Measurements from ENCODE around the gene OTOL1.

DNA sequence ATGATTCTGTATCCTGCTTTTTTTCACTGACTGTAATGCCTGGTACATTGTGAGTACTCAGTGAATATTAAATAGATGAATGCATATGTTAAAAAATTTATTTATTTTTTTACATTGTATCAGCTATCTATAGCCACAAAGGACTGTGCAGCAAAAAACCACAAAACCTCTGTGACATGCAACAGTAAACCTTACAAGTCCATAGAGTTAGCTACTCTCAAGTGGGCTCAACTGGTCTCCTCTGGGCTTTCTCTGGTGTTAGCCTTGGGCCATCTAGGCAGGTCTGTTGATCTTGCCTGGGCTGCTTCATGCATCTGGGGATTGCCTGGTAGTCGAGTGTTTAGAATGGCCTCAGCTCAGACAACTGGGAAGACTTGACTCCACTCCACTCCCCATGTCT, 35.3 kb downstream of the OTOL1 start:
- TF ChIP-seq, protein P1, sequence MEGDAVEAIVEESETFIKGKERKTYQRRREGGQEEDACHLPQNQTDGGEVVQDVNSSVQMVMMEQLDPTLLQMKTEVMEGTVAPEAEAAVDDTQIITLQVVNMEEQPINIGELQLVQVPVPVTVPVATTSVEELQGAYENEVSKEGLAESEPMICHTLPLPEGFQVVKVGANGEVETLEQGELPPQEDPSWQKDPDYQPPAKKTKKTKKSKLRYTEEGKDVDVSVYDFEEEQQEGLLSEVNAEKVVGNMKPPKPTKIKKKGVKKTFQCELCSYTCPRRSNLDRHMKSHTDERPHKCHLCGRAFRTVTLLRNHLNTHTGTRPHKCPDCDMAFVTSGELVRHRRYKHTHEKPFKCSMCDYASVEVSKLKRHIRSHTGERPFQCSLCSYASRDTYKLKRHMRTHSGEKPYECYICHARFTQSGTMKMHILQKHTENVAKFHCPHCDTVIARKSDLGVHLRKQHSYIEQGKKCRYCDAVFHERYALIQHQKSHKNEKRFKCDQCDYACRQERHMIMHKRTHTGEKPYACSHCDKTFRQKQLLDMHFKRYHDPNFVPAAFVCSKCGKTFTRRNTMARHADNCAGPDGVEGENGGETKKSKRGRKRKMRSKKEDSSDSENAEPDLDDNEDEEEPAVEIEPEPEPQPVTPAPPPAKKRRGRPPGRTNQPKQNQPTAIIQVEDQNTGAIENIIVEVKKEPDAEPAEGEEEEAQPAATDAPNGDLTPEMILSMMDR (conservative IDR thresholded peaks at IDR 0.05) = no peak
- no peak for TF ChIP-seq ZFX (IDR thresholded peaks at IDR 0.05)

All from C4-2B (cell line).